ENCODE measurements around the gene SH3BP4.

DNA sequence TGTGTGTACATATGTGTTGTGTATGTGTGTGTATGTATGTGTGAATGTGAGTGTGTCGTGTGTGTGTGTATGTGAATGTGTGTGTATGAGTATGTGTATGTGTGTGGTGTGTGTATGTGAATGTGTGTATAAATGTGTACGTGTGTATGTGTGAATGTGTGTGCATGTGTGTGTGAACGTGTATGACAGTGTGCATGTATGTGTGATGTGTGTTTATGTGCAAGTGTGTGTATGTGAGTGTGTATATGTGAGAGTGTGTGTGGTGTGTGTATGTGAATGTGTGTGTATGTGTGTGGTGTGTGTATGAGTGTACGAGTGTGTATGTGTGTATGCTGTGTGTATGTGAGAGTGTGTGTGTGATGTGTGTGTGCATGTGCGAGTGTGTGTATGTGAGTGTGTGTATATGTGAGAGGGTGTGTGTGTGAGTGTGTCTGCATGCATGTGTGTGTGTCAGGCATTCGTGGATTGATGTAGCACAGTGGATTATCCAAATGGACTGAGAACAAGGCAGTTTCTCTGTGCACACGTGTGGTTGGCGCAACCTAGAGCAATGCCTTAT lies 127.2 kb downstream of the SH3BP4 start:
- TF ChIP-seq, protein P1, sequence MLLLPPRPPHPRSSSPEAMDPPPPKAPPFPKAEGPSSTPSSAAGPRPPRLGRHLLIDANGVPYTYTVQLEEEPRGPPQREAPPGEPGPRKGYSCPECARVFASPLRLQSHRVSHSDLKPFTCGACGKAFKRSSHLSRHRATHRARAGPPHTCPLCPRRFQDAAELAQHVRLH (CRISPR knock-in tag; IDR thresholded peaks at IDR 0.05; ENCODE audit: borderline replicate concordance, low read depth), result no peak
- TF ChIP-seq TBL1XR1 (IDR thresholded peaks at IDR 0.05; ENCODE audit: borderline replicate concordance, low read length, partially characterized antibody) (no peak), EP300 (IDR thresholded peaks at IDR 0.05; ENCODE audit: low read depth in 2 of 2, low read length in 2 of 2) (no peak), EP300 (CRISPR knock-in tag; IDR thresholded peaks at IDR 0.05; ENCODE audit: borderline replicate concordance) (no peak)

Data from HepG2 (cell line).